Brain pericyte (primary cell): Measurements from ENCODE around the gene HCAR2.
A peak's percentile ranks its signal among the peaks of the same experiment; 100 is the strongest.
"Not testable (repeated sequence)": the region's sequence is repeated elsewhere in the genome, so short reads cannot be mapped to it uniquely, and the experiment has no call there.

ENCODE experiments used
- DNase-seq: peaks from one replicate; pipeline ENCODE4 v3.0.0-alpha.2; 2012; ENCODE audit warnings: low read depth, low spot score

Gene HCAR2

GRCh38 chr12:122702890-122703611 is at the start of gene HCAR2:
Gene HCAR2 (minus strand): TSS chr12:122703357. CDS start chr12:122703283, 74 bp downstream.
- not testable (repeated sequence) for DNase-seq

- DNase-seq = peak; percentile 83
Measured at GRCh38 chr12:122752464-122753318, 49.5 kb upstream of the HCAR2 start, which contains the start of gene DENR. Gene DENR (plus strand): TSS chr12:122752824. CDS start chr12:122753702, 878 bp downstream.

- not testable (repeated sequence) for DNase-seq
Measured at GRCh38 chr12:122750781-122751515, 47.8 kb upstream of the HCAR2 start.

GRCh38 chr12:122749569-122750332 is 46.6 kb upstream of the HCAR2 start:
- no peak for DNase-seq

- no peak for DNase-seq
Measured at GRCh38 chr12:122747224-122748135, 44.3 kb upstream of the HCAR2 start.

- DNase-seq = no peak
Measured at GRCh38 chr12:122743895-122744525, 40.9 kb upstream of the HCAR2 start.

GRCh38 chr12:122740351-122740750 is 37.2 kb upstream of the HCAR2 start:
- DNase-seq = no peak

GRCh38 chr12:122738571-122738970 is 35.4 kb upstream of the HCAR2 start:
- no peak for DNase-seq

GRCh38 chr12:122732611-122733010 is 29.5 kb upstream of the HCAR2 start:
- no peak for DNase-seq

- DNase-seq = no peak
Measured at GRCh38 chr12:122732170-122732569, 29.0 kb upstream of the HCAR2 start.

- peak; percentile 74 for DNase-seq
Measured at GRCh38 chr12:122730215-122731014, 27.3 kb upstream of the HCAR2 start, which contains the start of gene HCAR1. Gene HCAR1 (minus strand): TSS chr12:122730844. CDS start chr12:122730339, 505 bp downstream.

GRCh38 chr12:122729583-122730214 is 26.5 kb upstream of the HCAR2 start:
- no peak for DNase-seq

- DNase-seq = no peak
Measured at GRCh38 chr12:122726080-122726558, 23.0 kb upstream of the HCAR2 start.

- DNase-seq = no peak
Measured at GRCh38 chr12:122725452-122726079, 22.4 kb upstream of the HCAR2 start.

- no peak for DNase-seq
Measured at GRCh38 chr12:122724641-122725243, 21.6 kb upstream of the HCAR2 start.

- no peak for DNase-seq
Measured at GRCh38 chr12:122722387-122722786, 19.2 kb upstream of the HCAR2 start.

GRCh38 chr12:122721057-122721545 is 17.9 kb upstream of the HCAR2 start:
- DNase-seq = peak; percentile 17
